Calu3 (cell line): ENCODE data around the gene YAE1. TPM values are rescaled to one million over a fixed set of nuclear protein-coding genes. Genes with fewer than 3 reads are reported as not detected.

Source experiments
- BruUV-seq: library from RNA; stranded (reverse); fragments of 400-500 nt; replicated peaks from 2 replicates; lab custom pipeline; 2021; lab: Mats Ljungman, UMichigan
- CTCF ChIA-PET: fragments of 300-600 bp; sonication (Branson Sonifier 250); formaldehyde crosslinking; loops from one replicate; lab custom pipeline; 2022; ENCODE audit warnings: antibody characterized with exemption; lab: Charles Lee
- DNase-seq: peaks from one replicate; pipeline ENCODE4 v3.0.0; 2022
- H3K27ac Mint-ChIP-seq: one replicate; pipeline ENCODE4 v1.8.0; 2022; ENCODE audit warnings: mixed read lengths; ENCODE audit not compliant: unreplicated experiment
- H3K27me3 Mint-ChIP-seq: one replicate; pipeline ENCODE4 v1.8.0; 2022; ENCODE audit warnings: mixed read lengths; ENCODE audit not compliant: unreplicated experiment
- H3K36me3 Mint-ChIP-seq: one replicate; pipeline ENCODE4 v1.8.0; 2022; ENCODE audit warnings: mild to moderate bottlenecking, moderate library complexity, mixed read lengths; ENCODE audit not compliant: insufficient read depth, unreplicated experiment
- H3K4me1 Mint-ChIP-seq: one replicate; pipeline ENCODE4 v1.8.0; 2022; ENCODE audit warnings: mild to moderate bottlenecking, low read depth, mixed read lengths; ENCODE audit not compliant: unreplicated experiment
- H3K4me3 Mint-ChIP-seq: one replicate; pipeline ENCODE4 v1.8.0; 2022; ENCODE audit warnings: mild to moderate bottlenecking, low read depth, moderate library complexity, mixed read lengths; ENCODE audit not compliant: unreplicated experiment
- H3K9me3 Mint-ChIP-seq: one replicate; pipeline ENCODE4 v1.8.0; 2022; ENCODE audit warnings: low read depth, mixed read lengths; ENCODE audit not compliant: unreplicated experiment
- CTCF ChIP-seq: fragments of 200-600 bp; IDR thresholded peaks from one replicate; pipeline ENCODE4 v1.8.0; 2022; ENCODE audit warnings: antibody characterized with exemption; ENCODE audit not compliant: unreplicated experiment
- intact Hi-C: fragments of 100-400 bp; cut with micrococcal nuclease; formaldehyde crosslinking; loops from one replicate; pipeline ENCODE4 v1.10.0; 2022; ENCODE audit not compliant: unreplicated experiment
- total RNA-seq: library from RNA; stranded (reverse); gene quantifications from 2 replicates; pipeline ENCODE4 v1.2.3, GENCODE V29; 2022

Gene YAE1
- total RNA-seq, 1 experiment from 2014 or later, result 39.2 TPM

DNA sequence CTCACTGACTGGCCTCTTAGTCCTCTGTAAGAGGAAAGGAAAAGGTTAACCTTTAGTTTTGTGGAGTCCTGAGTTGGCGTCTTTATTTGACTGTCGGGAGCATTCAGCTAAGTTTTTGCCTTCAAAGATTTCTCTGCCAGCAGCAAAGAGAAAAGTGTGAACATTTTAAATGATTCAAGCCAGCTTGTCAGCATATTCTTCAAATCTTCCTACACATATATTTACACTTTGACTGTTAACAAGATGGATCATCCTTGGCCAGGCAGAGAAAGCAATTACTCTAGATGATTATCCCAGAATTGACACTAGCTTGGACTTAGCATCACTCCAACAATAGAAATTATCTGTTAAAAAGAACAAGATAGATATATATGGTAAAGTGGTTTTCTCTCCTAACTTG lies 15.8 kb upstream of the YAE1 start:
- peaks cover 34% of the 10 kb centered on the region for H3K27me3 Mint-ChIP-seq
- H3K9me3 Mint-ChIP-seq, result peaks cover 8% of the 10 kb centered on the region
- no peaks in the 10 kb centered on the region for H3K4me1 Mint-ChIP-seq
- H3K36me3 Mint-ChIP-seq, result no peaks in the 10 kb centered on the region
- TF ChIP-seq CTCF, result no peak
- H3K4me3 Mint-ChIP-seq, result no peak overlapping the region
- no TSS peak for BruUV-seq
- no peak for DNase-seq
- CTCF ChIA-PET, result no interaction called here
- intact Hi-C loops, result no loop called here
- no peak overlapping the region for H3K27ac Mint-ChIP-seq

DNA sequence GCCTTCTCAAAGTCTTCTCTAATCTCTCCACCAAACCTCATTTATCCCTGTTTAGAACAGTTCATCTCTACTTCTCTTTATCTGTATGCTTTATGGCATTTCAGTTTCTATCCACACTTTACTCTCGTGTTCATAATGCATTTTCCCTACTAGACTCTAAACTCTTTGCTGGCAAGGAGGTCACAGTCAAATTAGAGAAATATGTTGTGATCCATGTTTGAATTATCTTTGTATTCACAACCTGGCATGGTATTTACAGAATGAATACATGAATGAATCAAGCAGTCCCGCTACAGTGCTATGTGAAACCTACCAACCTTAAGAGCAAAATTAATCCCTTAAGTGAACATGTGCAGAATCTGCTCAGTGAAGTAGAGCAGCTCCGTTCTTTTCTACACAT lies 12.8 kb upstream of the YAE1 start:
- Mint-ChIP-seq H3K4me3 (no peak overlapping the region), H3K36me3 (no peaks in the 10 kb centered on the region), H3K4me1 (no peaks in the 10 kb centered on the region), H3K27me3 (peaks cover 50% of the 10 kb centered on the region), H3K9me3 (no peaks in the 10 kb centered on the region), H3K27ac (no peak overlapping the region)
- TF ChIP-seq CTCF, result no peak
- BruUV-seq, result no TSS peak
- no peak for DNase-seq
- CTCF ChIA-PET, result no interaction called here
- intact Hi-C loops, result no loop called here

DNA sequence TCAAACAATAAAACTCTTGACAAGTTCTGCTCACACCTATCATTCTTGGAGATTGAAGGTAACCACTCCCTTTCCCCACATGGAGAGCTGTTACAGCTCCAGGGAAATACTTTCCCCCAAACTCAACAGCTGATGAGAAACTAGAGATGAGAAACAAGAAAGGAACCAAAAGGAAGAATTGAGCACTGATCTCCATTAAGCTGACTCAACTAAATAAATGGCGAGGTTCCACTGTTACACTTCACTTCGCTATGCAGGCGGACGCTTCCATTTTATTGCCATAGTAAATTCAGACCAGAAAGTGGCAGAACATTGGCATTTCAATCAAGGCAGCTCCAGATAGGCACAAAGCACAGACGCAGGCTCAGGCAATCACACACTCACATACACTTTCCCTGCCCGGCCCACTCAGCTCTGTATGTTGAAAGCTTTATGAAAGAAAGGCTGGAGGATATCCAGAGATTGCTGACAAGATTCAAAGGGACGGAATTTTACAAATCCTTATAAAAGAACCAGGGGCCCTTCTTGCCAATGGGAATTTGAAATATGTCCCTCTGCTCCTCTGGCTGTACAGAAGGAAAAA lies 11.5 kb upstream of the YAE1 start:
- CTCF ChIA-PET, result no interaction called here
- Mint-ChIP-seq H3K9me3 (no peaks in the 10 kb centered on the region), H3K36me3 (no peaks in the 10 kb centered on the region), H3K27me3 (peaks cover 50% of the 10 kb centered on the region), H3K27ac (no peak overlapping the region), H3K4me3 (no peak overlapping the region), H3K4me1 (no peaks in the 10 kb centered on the region)
- no peak for TF ChIP-seq CTCF
- intact Hi-C loops, result no loop called here
- no TSS peak for BruUV-seq
- DNase-seq, result no peak

DNA sequence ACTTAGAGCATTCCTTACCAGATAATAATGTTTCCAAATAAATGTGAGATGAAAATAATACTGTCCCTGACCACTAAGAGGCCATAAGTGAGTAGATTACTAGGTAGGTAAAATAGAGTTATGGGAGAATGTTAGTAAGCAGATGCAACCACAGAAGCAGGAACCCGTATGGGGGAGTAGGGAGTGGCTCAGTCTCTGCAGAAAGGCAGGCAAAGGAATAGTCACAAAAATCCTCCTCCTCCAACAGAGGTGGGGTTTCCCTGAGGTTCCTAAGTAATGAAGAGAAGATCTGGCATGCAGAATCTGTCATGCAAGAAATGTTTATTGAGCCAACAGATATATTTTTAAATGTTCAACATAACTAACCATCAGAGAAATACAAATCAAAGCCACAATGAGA lies 9.0 kb upstream of the YAE1 start:
- H3K4me1 Mint-ChIP-seq, result no peaks in the 10 kb centered on the region
- no peak overlapping the region for H3K4me3 Mint-ChIP-seq
- DNase-seq, result no peak
- H3K27ac Mint-ChIP-seq, result no peak overlapping the region
- H3K9me3 Mint-ChIP-seq, result no peaks in the 10 kb centered on the region
- no TSS peak for BruUV-seq
- CTCF ChIA-PET, result no interaction called here
- no peaks in the 10 kb centered on the region for H3K36me3 Mint-ChIP-seq
- peaks cover 36% of the 10 kb centered on the region for H3K27me3 Mint-ChIP-seq
- intact Hi-C loops, result no loop called here
- TF ChIP-seq CTCF, result no peak
